GM18499 (cell line): ENCODE measurements around the gene SLITRK5.

Experiments used
- ATAC-seq: cut with Tn5 transposase; IDR thresholded peaks from one replicate; pipeline ENCODE4 v1.9.1; 2021; ENCODE audit warnings: moderate number of reproducible peaks; ENCODE audit not compliant: insufficient read depth, unreplicated experiment

The SLITRK5 gene

DNA sequence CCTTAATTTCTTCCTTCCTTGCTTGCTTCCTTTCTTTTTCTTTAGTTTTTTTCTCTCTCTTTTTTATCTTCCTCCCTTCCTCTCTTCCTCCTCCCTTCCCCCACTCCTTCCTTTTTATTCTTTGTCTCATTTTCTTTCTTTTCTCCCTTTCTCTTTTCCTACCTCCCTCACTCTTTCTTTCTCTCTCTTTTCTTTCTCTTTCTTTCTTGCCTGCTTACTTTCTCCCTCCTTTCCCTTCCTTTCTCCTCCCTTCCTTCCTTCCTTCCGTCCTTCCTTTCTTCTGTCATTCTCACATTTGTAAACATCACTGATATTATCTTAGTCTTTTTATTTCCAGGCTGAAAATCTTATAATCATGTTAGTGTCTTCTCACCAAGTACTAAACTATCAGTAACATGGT lies 38.8 kb downstream of the SLITRK5 start:
- ATAC-seq, result no peak

DNA sequence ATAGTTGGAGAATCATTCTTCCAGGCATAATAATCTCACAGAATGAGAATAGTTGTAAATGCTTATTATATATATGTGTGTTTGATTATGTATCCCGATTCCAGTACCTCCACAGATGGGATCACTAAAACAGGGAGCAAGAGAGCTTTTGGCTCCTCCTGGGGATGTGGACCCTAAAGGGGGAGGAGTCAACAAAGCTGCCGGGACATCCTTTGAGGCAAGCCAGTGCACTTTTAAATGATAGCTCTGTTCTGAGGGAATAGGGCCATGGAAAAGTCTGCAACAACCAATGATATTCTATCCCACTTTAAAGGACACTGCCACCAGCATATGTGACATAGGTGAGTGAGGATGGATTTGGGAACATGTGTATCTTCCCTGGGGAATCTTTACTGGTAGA lies 40.8 kb downstream of the SLITRK5 start:
- no peak for ATAC-seq
